ENCODE data around the gene ZEB1.

DNA sequence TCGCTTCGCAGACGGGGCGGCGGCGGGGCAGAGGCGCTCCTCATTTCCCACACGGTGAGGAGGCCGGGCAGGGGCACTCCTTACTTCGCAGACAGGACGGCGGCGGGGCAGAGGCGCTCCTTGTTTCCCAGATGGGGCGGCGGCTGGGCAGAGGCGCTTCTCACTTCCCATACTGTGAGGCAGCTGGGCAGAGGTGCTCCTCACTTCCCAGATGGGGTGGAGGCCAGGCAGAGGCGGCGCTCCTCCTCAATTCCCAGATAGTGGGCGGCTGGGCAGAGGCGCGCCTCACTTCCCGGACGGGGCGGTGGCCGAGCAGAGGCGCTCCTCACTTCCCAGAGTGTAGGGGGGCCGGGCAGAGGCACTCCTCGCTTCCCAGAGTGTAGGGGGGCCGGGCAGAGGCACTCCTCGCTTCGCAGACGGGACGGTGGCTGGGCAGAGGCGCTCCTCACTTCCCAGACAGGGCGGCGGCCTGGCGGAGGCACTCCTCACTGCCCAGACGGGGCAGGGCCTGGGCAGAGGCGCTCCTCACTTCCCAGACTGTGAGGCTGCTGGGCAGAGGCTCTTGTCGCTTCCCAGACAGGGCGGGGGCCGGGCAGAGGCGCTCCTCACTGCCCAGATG, 43.1 kb downstream of the ZEB1 start:
- TF ChIP-seq ZFX (IDR thresholded peaks at IDR 0.05) = no peak
- TF ChIP-seq, protein P1, sequence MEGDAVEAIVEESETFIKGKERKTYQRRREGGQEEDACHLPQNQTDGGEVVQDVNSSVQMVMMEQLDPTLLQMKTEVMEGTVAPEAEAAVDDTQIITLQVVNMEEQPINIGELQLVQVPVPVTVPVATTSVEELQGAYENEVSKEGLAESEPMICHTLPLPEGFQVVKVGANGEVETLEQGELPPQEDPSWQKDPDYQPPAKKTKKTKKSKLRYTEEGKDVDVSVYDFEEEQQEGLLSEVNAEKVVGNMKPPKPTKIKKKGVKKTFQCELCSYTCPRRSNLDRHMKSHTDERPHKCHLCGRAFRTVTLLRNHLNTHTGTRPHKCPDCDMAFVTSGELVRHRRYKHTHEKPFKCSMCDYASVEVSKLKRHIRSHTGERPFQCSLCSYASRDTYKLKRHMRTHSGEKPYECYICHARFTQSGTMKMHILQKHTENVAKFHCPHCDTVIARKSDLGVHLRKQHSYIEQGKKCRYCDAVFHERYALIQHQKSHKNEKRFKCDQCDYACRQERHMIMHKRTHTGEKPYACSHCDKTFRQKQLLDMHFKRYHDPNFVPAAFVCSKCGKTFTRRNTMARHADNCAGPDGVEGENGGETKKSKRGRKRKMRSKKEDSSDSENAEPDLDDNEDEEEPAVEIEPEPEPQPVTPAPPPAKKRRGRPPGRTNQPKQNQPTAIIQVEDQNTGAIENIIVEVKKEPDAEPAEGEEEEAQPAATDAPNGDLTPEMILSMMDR (conservative IDR thresholded peaks at IDR 0.05) = no peak
